MCF 10A (cell line): Measurements from ENCODE around the gene TULP4. TPM values are rescaled to one million over a fixed set of nuclear protein-coding genes. Genes with fewer than 3 reads are reported as not detected.

Source experiments
- BruUV-seq: library from RNA; stranded (reverse); fragments of 400-500 nt; replicated peaks from 2 replicates; lab custom pipeline; 2021; lab: Mats Ljungman, UMichigan
- CTCF ChIA-PET: fragments of 300-600 bp; sonication (Branson Sonifier 250); formaldehyde crosslinking; extraction: SDS; loops from one replicate; lab custom pipeline; 2021; ENCODE audit warnings: antibody characterized with exemption, inconsistent platforms; lab: Yijun Ruan, JAX
- POLR2A ChIA-PET: fragments of 300-600, 350-650 bp; sonication (Branson Sonifier 250); formaldehyde crosslinking; extraction: SDS; loops from one replicate; lab custom pipeline; 2020; ENCODE audit warnings: antibody characterized with exemption, inconsistent platforms; lab: Yijun Ruan, JAX
- DNase-seq: peaks from one replicate; pipeline ENCODE4 v3.0.0-alpha.2; 2018; ENCODE audit not compliant: unreplicated experiment
- H3K27ac Mint-ChIP-seq: one replicate; pipeline ENCODE4 v1.8.0; 2022; ENCODE audit warnings: mild to moderate bottlenecking, low read depth, mixed read lengths; ENCODE audit not compliant: unreplicated experiment
- H3K27me3 Mint-ChIP-seq: one replicate; pipeline ENCODE4 v1.8.0; 2022; ENCODE audit warnings: mixed read lengths; ENCODE audit not compliant: insufficient read depth, unreplicated experiment
- H3K36me3 Mint-ChIP-seq: one replicate; pipeline ENCODE4 v1.8.0; 2022; ENCODE audit warnings: mild to moderate bottlenecking, moderate library complexity, mixed read lengths; ENCODE audit not compliant: insufficient read depth, unreplicated experiment
- H3K4me1 Mint-ChIP-seq: one replicate; pipeline ENCODE4 v1.8.0; 2022; ENCODE audit warnings: mixed read lengths; ENCODE audit not compliant: insufficient read depth, unreplicated experiment
- H3K4me3 Mint-ChIP-seq: one replicate; pipeline ENCODE4 v1.8.0; 2022; ENCODE audit warnings: mild to moderate bottlenecking, moderate library complexity, mixed read lengths; ENCODE audit not compliant: unreplicated experiment
- H3K9me3 Mint-ChIP-seq: one replicate; pipeline ENCODE4 v1.8.0; 2022; ENCODE audit warnings: mixed read lengths; ENCODE audit not compliant: unreplicated experiment
- intact Hi-C: fragments of 100-400 bp; cut with micrococcal nuclease; formaldehyde crosslinking; loops from 2 replicates; pipeline ENCODE4 v1.14.1; 2022
- total RNA-seq: library from RNA; stranded (reverse); gene quantifications from 2 replicates; pipeline ENCODE4 v1.2.3, GENCODE V29; 2022
- TF ChIP-seq, protein P1 (sequence below): fragments of 200-600 bp; IDR thresholded peaks from one replicate; pipeline ENCODE4 v1.8.0; 2022; ENCODE audit warnings: antibody characterized with exemption, mild to moderate bottlenecking; ENCODE audit not compliant: unreplicated experiment

Gene TULP4
- total RNA-seq, 1 experiment from 2014 or later: 64.2 TPM

- no peak overlapping the region for H3K4me3 Mint-ChIP-seq
- intact Hi-C loops: no loop called here
- no TSS peak for BruUV-seq
- no peaks in the 10 kb centered on the region for H3K9me3 Mint-ChIP-seq
- TF ChIP-seq, protein P1, sequence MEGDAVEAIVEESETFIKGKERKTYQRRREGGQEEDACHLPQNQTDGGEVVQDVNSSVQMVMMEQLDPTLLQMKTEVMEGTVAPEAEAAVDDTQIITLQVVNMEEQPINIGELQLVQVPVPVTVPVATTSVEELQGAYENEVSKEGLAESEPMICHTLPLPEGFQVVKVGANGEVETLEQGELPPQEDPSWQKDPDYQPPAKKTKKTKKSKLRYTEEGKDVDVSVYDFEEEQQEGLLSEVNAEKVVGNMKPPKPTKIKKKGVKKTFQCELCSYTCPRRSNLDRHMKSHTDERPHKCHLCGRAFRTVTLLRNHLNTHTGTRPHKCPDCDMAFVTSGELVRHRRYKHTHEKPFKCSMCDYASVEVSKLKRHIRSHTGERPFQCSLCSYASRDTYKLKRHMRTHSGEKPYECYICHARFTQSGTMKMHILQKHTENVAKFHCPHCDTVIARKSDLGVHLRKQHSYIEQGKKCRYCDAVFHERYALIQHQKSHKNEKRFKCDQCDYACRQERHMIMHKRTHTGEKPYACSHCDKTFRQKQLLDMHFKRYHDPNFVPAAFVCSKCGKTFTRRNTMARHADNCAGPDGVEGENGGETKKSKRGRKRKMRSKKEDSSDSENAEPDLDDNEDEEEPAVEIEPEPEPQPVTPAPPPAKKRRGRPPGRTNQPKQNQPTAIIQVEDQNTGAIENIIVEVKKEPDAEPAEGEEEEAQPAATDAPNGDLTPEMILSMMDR: no peak
- peaks cover 9% of the 10 kb centered on the region for H3K36me3 Mint-ChIP-seq
- H3K27me3 Mint-ChIP-seq: no peaks in the 10 kb centered on the region
- ChIA-PET CTCF (interaction anchor here (0.6 to 1.1 kb wide), 3 partner anchors 11 to 550 kb away, joined by 3 to 4 read pairs (median 3); no protein-coding TSS in a partner anchor), POLR2A (interaction anchor here (1.2 to 1.5 kb wide), 2 partner anchors 30 to 54 kb away, joined by 3 to 4 read pairs; no protein-coding TSS in a partner anchor)
- no peak overlapping the region for H3K27ac Mint-ChIP-seq
- DNase-seq: no peak
- H3K4me1 Mint-ChIP-seq: peaks cover 34% of the 10 kb centered on the region
Measured at GRCh38 chr6:158287047-158287446, 25.2 kb upstream of the TULP4 start.

DNA sequence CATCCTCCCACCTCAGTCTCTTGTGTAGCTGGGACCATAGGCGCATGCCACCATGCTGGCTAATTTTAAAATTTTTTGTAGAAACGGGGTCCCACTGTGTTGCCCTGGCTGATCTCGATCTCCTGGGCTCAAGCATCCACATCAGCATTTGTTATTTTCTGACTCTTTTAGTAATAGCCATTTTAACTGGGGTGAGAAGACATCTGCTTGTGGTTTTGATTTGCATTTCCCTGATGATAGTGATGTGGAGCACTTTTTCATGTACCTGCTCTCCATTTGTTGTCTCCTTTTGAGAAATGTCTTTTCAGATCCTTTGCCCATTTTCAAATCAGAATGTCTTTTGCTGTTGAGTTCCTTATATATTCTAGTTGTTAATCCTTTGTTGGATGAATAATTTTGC is 22.2 kb upstream of the TULP4 start:
- TF ChIP-seq, protein P1: no peak
- H3K4me1 Mint-ChIP-seq: peaks cover 25% of the 10 kb centered on the region
- intact Hi-C loops: no loop called here
- ChIA-PET CTCF (interaction anchor here (0.7 kb wide), 1 partner anchor 269 kb away, joined by 3 read pairs; no protein-coding TSS in a partner anchor), POLR2A (no interaction called here)
- no peak overlapping the region for H3K4me3 Mint-ChIP-seq
- H3K36me3 Mint-ChIP-seq: peaks cover 18% of the 10 kb centered on the region
- no TSS peak for BruUV-seq
- no peak overlapping the region for H3K27ac Mint-ChIP-seq
- no peaks in the 10 kb centered on the region for H3K9me3 Mint-ChIP-seq
- no peak for DNase-seq
- no peaks in the 10 kb centered on the region for H3K27me3 Mint-ChIP-seq

DNA sequence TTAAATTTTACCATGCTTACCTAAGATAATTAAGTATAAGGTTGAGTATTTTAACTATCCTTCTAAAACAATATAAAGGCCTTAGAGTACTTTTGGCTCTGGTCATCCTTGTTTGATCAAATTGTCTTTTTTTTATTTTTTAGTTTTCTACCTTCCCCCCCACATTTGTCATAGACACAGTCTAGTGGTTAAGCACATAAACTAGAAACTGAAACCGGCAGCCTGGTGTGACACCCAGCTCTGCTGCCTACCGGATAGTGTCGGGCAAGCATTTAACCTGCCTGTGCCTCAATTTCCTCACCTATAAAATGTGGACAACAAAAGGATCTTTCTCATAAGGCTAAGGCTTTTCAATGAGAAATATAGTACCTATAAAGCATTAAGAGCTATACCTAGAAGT is 21.6 kb upstream of the TULP4 start:
- ChIA-PET POLR2A (interaction anchor here (0.6 to 1.7 kb wide), 2 partner anchors 10 to 754 kb away, joined by 4 to 6 read pairs; partner anchors contain the start of gene TAGAP), CTCF (interaction anchor here (0.7 kb wide), 1 partner anchor 269 kb away, joined by 3 read pairs; no protein-coding TSS in a partner anchor)
- Mint-ChIP-seq H3K36me3 (peaks cover 16% of the 10 kb centered on the region), H3K4me1 (peaks cover 19% of the 10 kb centered on the region), H3K27me3 (no peaks in the 10 kb centered on the region), H3K9me3 (peaks cover under 1% of the 10 kb centered on the region), H3K4me3 (no peak overlapping the region), H3K27ac (no peak overlapping the region)
- intact Hi-C loops: no loop called here
- TF ChIP-seq, protein P1: no peak
- DNase-seq: no peak
- no TSS peak for BruUV-seq

DNA sequence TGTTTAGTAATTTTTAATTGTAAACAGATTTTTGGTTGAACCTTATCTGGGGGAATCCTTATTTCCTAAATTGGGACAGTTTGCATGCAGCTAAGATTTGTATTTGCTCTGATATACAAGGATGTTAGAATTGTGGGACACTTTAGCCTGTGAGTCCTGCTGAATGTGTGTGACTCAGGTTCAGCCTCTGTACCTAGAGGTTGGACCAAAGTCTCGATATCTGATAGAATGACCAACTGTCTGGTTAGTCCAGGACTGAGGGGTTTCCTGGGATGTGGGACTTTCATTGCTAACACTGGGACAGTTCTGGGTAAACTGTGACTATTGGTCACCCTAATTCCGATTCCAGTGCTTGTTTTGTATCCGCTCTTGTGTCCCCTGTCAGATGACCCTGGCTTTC is 20.2 kb upstream of the TULP4 start:
- ChIA-PET CTCF (no interaction called here), POLR2A (interaction anchor here (1.7 kb wide), 1 partner anchor 8 kb away, joined by 6 read pairs; no protein-coding TSS in a partner anchor)
- DNase-seq: no peak
- Mint-ChIP-seq H3K36me3 (peaks cover 29% of the 10 kb centered on the region), H3K27me3 (no peaks in the 10 kb centered on the region), H3K4me3 (no peak overlapping the region), H3K9me3 (peaks cover 11% of the 10 kb centered on the region), H3K4me1 (peaks cover 13% of the 10 kb centered on the region), H3K27ac (no peak overlapping the region)
- TF ChIP-seq, protein P1: no peak
- intact Hi-C loops: no loop called here
- BruUV-seq: no TSS peak
